ENCODE results near the gene GPR35.

DNA sequence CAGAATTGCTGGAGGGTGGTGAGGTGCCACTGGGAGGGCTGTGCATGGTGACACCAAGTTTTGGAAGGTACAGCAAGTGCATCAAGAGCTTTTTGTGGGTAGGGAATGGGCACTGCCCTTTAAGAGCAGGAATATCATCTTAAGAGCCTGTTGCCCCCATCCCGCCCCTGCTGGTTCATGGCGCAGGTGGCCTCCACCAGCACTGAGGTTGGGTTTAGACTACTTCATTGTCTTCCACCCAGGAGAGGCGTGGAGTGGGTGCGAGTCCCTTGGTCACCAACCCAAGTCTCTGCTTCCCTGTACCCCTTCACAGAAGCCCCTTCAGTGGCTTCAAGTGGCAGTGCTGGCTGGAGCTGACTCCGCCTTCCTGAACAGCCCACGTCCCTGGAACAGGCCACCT lies 49.2 kb upstream of the GPR35 start:
- no peak for TF ChIP-seq CTCF (conservative IDR thresholded peaks at IDR 0.05; ENCODE audit: low read depth, low read length)
- no peak for TF ChIP-seq EZH2phosphoT487 (IDR thresholded peaks at IDR 0.05; ENCODE audit: borderline replicate concordance, low read length)
- no peak for TF ChIP-seq EZH2 (IDR thresholded peaks at IDR 0.05; ENCODE audit: low read length, unreplicated experiment)

Measured in PC-3 (cell line).